H9 (cell line): ENCODE data around the gene DCBLD1. TPM values are rescaled to one million over a fixed set of nuclear protein-coding genes. Genes with fewer than 3 reads are reported as not detected.

Experiments used
- DNase-seq: peaks from one replicate; pipeline ENCODE4 v3.0.0-alpha.2; 2017
- H2AFZ ChIP-seq: one replicate; pipeline ENCODE4 v1.6.1; 2013; ENCODE audit warnings: mild to moderate bottlenecking, low read length, control low read depth, moderate library complexity
- H2AK5ac ChIP-seq: 2 replicates; pipeline ENCODE4 v1.6.1; 2013; ENCODE audit warnings: low read length, control low read depth, mixed read lengths; ENCODE audit not compliant: insufficient read length
- H2BK120ac ChIP-seq: one replicate; pipeline ENCODE4 v1.6.1; 2013; ENCODE audit warnings: low read depth, mild to moderate bottlenecking, low read length, control low read depth, inconsistent platforms; ENCODE audit not compliant: poor library complexity, severe bottlenecking
- H2BK12ac ChIP-seq: 2 replicates; pipeline ENCODE4 v1.6.1; 2013; ENCODE audit warnings: low read length, control low read depth, mixed read lengths, low read depth; ENCODE audit not compliant: insufficient read length
- H2BK15ac ChIP-seq: 2 replicates; pipeline ENCODE4 v1.6.1; 2013; ENCODE audit warnings: low read depth, low read length, control low read depth
- H2BK20ac ChIP-seq: one replicate; pipeline ENCODE4 v1.6.1; 2013; ENCODE audit warnings: low read depth, mild to moderate bottlenecking, low read length, control low read depth, inconsistent platforms; ENCODE audit not compliant: poor library complexity, severe bottlenecking
- H2BK5ac ChIP-seq: 2 replicates; pipeline ENCODE4 v1.6.1; 2013; ENCODE audit warnings: low read length, control low read depth, mixed read lengths; ENCODE audit not compliant: insufficient read length
- H3K14ac ChIP-seq: 2 replicates; pipeline ENCODE4 v1.6.1; 2013; ENCODE audit warnings: low read length, control low read depth; ENCODE audit not compliant: insufficient read depth
- H3K18ac ChIP-seq: 2 replicates; pipeline ENCODE4 v1.6.1; 2013; ENCODE audit warnings: low read depth, mild to moderate bottlenecking, mixed read lengths, low read length, control low read depth; ENCODE audit not compliant: insufficient read length
- H3K23ac ChIP-seq: 2 replicates; pipeline ENCODE4 v1.6.1; 2013; ENCODE audit warnings: low read length, control low read depth, mixed read lengths, low read depth; ENCODE audit not compliant: insufficient read length
- H3K23me2 ChIP-seq: 2 replicates; pipeline ENCODE4 v1.6.1; 2013; ENCODE audit warnings: low read depth, mild to moderate bottlenecking, mixed read lengths, low read length, control low read depth; ENCODE audit not compliant: insufficient read length, poor library complexity, severe bottlenecking
- H3K27ac ChIP-seq: 2 replicates; pipeline ENCODE4 v1.5.1; 2013; ENCODE audit warnings: low read length, control low read depth, mixed read lengths, low read depth; ENCODE audit not compliant: insufficient read length
- H3K27me3 ChIP-seq: 2 replicates; pipeline ENCODE4 v1.6.1; 2013; ENCODE audit warnings: low read length, control low read depth, inconsistent platforms; ENCODE audit not compliant: insufficient read depth
- H3K4ac ChIP-seq: 2 replicates; pipeline ENCODE4 v1.6.1; 2013; ENCODE audit warnings: low read depth, mild to moderate bottlenecking, control low read depth, inconsistent platforms, low read length, moderate library complexity
- H3K4me1 ChIP-seq: 2 replicates; pipeline ENCODE4 v1.6.1; 2013; ENCODE audit warnings: low read length, control low read depth, inconsistent platforms; ENCODE audit not compliant: insufficient read depth
- H3K4me2 ChIP-seq: 2 replicates; pipeline ENCODE4 v1.6.1; 2013; ENCODE audit warnings: low read length, control low read depth, mixed read lengths; ENCODE audit not compliant: insufficient read length, insufficient read depth
- H3K56ac ChIP-seq: 2 replicates; pipeline ENCODE4 v1.6.1; 2013; ENCODE audit warnings: low read depth, mild to moderate bottlenecking, mixed read lengths, low read length, control low read depth; ENCODE audit not compliant: insufficient read length
- H3K79me1 ChIP-seq: 2 replicates; pipeline ENCODE4 v1.6.1; 2013; ENCODE audit warnings: low read depth, mild to moderate bottlenecking, moderate library complexity, low read length, control low read depth, inconsistent platforms; ENCODE audit not compliant: insufficient read depth, poor library complexity, severe bottlenecking
- H3K79me2 ChIP-seq: 2 replicates; pipeline ENCODE4 v1.6.1; 2013; ENCODE audit warnings: low read length, control low read depth, inconsistent platforms; ENCODE audit not compliant: insufficient read depth
- H3K9ac ChIP-seq: 2 replicates; pipeline ENCODE4 v1.6.1; 2013; ENCODE audit warnings: low read length, control low read depth, mixed read lengths; ENCODE audit not compliant: insufficient read length; ENCODE audit errors: extremely low read depth
- H3K9me3 ChIP-seq: one replicate; pipeline ENCODE4 v1.6.1; 2013; ENCODE audit warnings: low read depth, low read length, inconsistent platforms; ENCODE audit not compliant: control insufficient read depth
- H3T11ph ChIP-seq: one replicate; pipeline ENCODE4 v1.6.1; 2013; ENCODE audit warnings: mild to moderate bottlenecking, low read length, control low read depth, inconsistent platforms
- H4K20me1 ChIP-seq: one replicate; pipeline ENCODE4 v1.6.1; 2013; ENCODE audit not compliant: control insufficient read depth, insufficient read length, insufficient read depth
- H4K5ac ChIP-seq: 2 replicates; pipeline ENCODE4 v1.6.1; 2013; ENCODE audit warnings: low read depth, mild to moderate bottlenecking, mixed read lengths, low read length, control low read depth; ENCODE audit not compliant: insufficient read length
- H4K8ac ChIP-seq: replicated peaks from 2 replicates; pipeline ENCODE4 v1.6.1; 2013; ENCODE audit warnings: low read length, control low read depth, mixed read lengths, low read depth; ENCODE audit not compliant: insufficient read length
- H4K91ac ChIP-seq: 2 replicates; pipeline ENCODE4 v1.6.1; 2013; ENCODE audit warnings: low read depth, mild to moderate bottlenecking, moderate library complexity, mixed read lengths, low read length, control low read depth; ENCODE audit not compliant: insufficient read length
- H3K27ac Mint-ChIP-seq, 3 experiments: 2 replicates in 2 of 3; 3 replicates in 1 of 3; pipeline ENCODE4 v1.8.0; 2020 to 2021; ENCODE audit warnings: mixed read lengths in 3 of 3, mild to moderate bottlenecking in 1 of 3, moderate library complexity in 1 of 3
- H3K27me3 Mint-ChIP-seq: 2 replicates; pipeline ENCODE4 v1.8.0; 2021; ENCODE audit warnings: low read depth, mild to moderate bottlenecking, moderate library complexity, mixed read lengths
- H3K36me3 Mint-ChIP-seq, 3 experiments: 2 replicates in 2 of 3; 3 replicates in 1 of 3; pipeline ENCODE4 v1.8.0; 2020 to 2021; ENCODE audit warnings: low read depth in 3 of 3, mixed read lengths in 3 of 3; ENCODE audit not compliant: insufficient read depth in 1 of 3
- H3K4me1 Mint-ChIP-seq, 2 experiments: 2 replicates each; pipeline ENCODE4 v1.8.0; 2020; ENCODE audit warnings: mixed read lengths in 2 of 2
- H3K4me3 Mint-ChIP-seq, 2 experiments: 2 replicates in 1 of 2; 3 replicates in 1 of 2; pipeline ENCODE4 v1.8.0; 2020 to 2021; ENCODE audit warnings: mild to moderate bottlenecking in 2 of 2, mixed read lengths in 2 of 2, moderate library complexity in 1 of 2
- H3K9me3 Mint-ChIP-seq, 2 experiments: 2 replicates in 1 of 2; 3 replicates in 1 of 2; pipeline ENCODE4 v1.8.0; 2020; ENCODE audit warnings: mild to moderate bottlenecking in 2 of 2, mixed read lengths in 2 of 2, moderate library complexity in 1 of 2
- CTCF ChIP-seq: fragments of 200-600 bp; sonication (generic); conservative IDR thresholded peaks from 3 replicates; pipeline ENCODE4 v1.8.0; 2021; ENCODE audit warnings: antibody characterized with exemption, mild to moderate bottlenecking
- WGBS: extraction: QIAGEN DNeasy Blood & Tissue Kit; methylation state at CpG from one replicate; pipeline ENCODE4 v1.1.7; 2013; ENCODE audit warnings: missing lambda C conversion rate, low lambda C conversion rate, mixed read lengths; ENCODE audit not compliant: insufficient read length; ENCODE audit errors: extremely low coverage; 5-methylcytosine and 5-hydroxymethylcytosine counted together
- total RNA-seq: library from RNA; stranded (reverse); gene quantifications from 2 replicates; pipeline ENCODE4 v1.2.1, GENCODE V29; 2021

Gene DCBLD1
- total RNA-seq, 1 experiment from 2014 or later = 10.1 TPM

GRCh38 chr6:117550618-117551242 is 68.3 kb downstream of the DCBLD1 start:
- Histone ChIP-seq H3K18ac (no peak overlapping the region), H2BK12ac (no peak overlapping the region), H3K9me3 (no peaks in the 10 kb centered on the region), H4K20me1 (no peaks in the 10 kb centered on the region), H2BK120ac (no peak overlapping the region), H3K23me2 (peaks cover 4% of the 10 kb centered on the region), H3K27ac (no peak overlapping the region), H3K9ac (no peak overlapping the region), H2AFZ (no peak overlapping the region), H3K14ac (no peak overlapping the region), H2BK20ac (no peak overlapping the region), H3K79me2 (no peaks in the 10 kb centered on the region), H3K23ac (no peak overlapping the region), H2BK15ac (no peak overlapping the region), H3K4me2 (no peak overlapping the region), H2BK5ac (no peak overlapping the region), H3K4me1 (peaks cover 17% of the 10 kb centered on the region; the same call in 1 of the 2 replicates), H4K91ac (no peak overlapping the region), H3K4ac (no peak overlapping the region), H2AK5ac (no peak overlapping the region), H3K79me1 (no peaks in the 10 kb centered on the region), H3T11ph (no peak overlapping the region), H3K27me3 (no peaks in the 10 kb centered on the region), H4K8ac (no peak overlapping the region), H4K5ac (no peak overlapping the region), H3K56ac (no peak overlapping the region)
- no peaks in the 10 kb centered on the region for H3K27me3 Mint-ChIP-seq
- peaks cover 0 to 3% (median 0%) of the 10 kb centered on the region in 3 experiments; a peak in 3 of 7 replicates for H3K36me3 Mint-ChIP-seq
- no CpG with 5 or more reads among the region's 2 CpGs for WGBS
- H3K9me3 Mint-ChIP-seq = no peaks in the 10 kb centered on the region
- no peak for TF ChIP-seq CTCF
- no peak for DNase-seq
- peak overlapping the region in 1 of 3 experiments; percentile 86; a peak in 3 of 7 replicates for H3K27ac Mint-ChIP-seq
- H3K4me3 Mint-ChIP-seq = no peak overlapping the region
- peaks cover 12 to 25% of the 10 kb centered on the region in 2 experiments; a peak in 3 of 4 replicates for H3K4me1 Mint-ChIP-seq
